GM19438 (cell line): ENCODE data around the gene HNRNPA0.

Experiments
- ATAC-seq: cut with Tn5 transposase; IDR thresholded peaks from one replicate; pipeline ENCODE4 v1.9.1; 2021; ENCODE audit warnings: low read depth; ENCODE audit not compliant: unreplicated experiment

The HNRNPA0 gene

GRCh38 chr5:137728048-137728447 lies 26.1 kb downstream of the HNRNPA0 start:
- no peak for ATAC-seq

GRCh38 chr5:137727623-137728022 lies 26.5 kb downstream of the HNRNPA0 start:
- no peak for ATAC-seq

GRCh38 chr5:137724251-137724650 lies 29.9 kb downstream of the HNRNPA0 start:
- ATAC-seq, result no peak

GRCh38 chr5:137718611-137719010 lies 35.6 kb downstream of the HNRNPA0 start:
- ATAC-seq, result no peak

GRCh38 chr5:137716337-137716736 lies 37.8 kb downstream of the HNRNPA0 start:
- ATAC-seq, result no peak

GRCh38 chr5:137715456-137715855 lies 38.7 kb downstream of the HNRNPA0 start:
- ATAC-seq, result no peak

- ATAC-seq, result no peak
Measured at GRCh38 chr5:137714946-137715345, 39.2 kb downstream of the HNRNPA0 start.

- no peak for ATAC-seq
Measured at GRCh38 chr5:137714494-137714893, 39.7 kb downstream of the HNRNPA0 start.

GRCh38 chr5:137712139-137712667 lies 42.0 kb downstream of the HNRNPA0 start:
- ATAC-seq, result no peak

GRCh38 chr5:137710086-137710485 lies 44.1 kb downstream of the HNRNPA0 start:
- no peak for ATAC-seq

- no peak for ATAC-seq
Measured at GRCh38 chr5:137708796-137709559, 45.2 kb downstream of the HNRNPA0 start.

- no peak for ATAC-seq
Measured at GRCh38 chr5:137708062-137708461, 46.1 kb downstream of the HNRNPA0 start.

- ATAC-seq, result no peak
Measured at GRCh38 chr5:137706841-137707240, 47.3 kb downstream of the HNRNPA0 start.

GRCh38 chr5:137705106-137705505 lies 49.1 kb downstream of the HNRNPA0 start:
- no peak for ATAC-seq

- ATAC-seq, result no peak
Measured at GRCh38 chr5:137703565-137703964, 50.6 kb downstream of the HNRNPA0 start.

- no peak for ATAC-seq
Measured at GRCh38 chr5:137700282-137700680, 53.9 kb downstream of the HNRNPA0 start.

- no peak for ATAC-seq
Measured at GRCh38 chr5:137699336-137700281, 54.6 kb downstream of the HNRNPA0 start.

GRCh38 chr5:137696481-137696880 lies 57.7 kb downstream of the HNRNPA0 start:
- ATAC-seq, result no peak

GRCh38 chr5:137695651-137696428 lies 58.3 kb downstream of the HNRNPA0 start:
- no peak for ATAC-seq
